ENCODE results near the gene LSM7.

GRCh38 chr19:2287585-2288337 lies 40.6 kb downstream of the LSM7 start:
- no peak for TF ChIP-seq NFRKB (IDR thresholded peaks at IDR 0.05)
- TF ChIP-seq FOXM1 (IDR thresholded peaks at IDR 0.05; ENCODE audit: borderline replicate concordance), result no peak

Measured in HEK293T (cell line).